NK-92 (cell line): ENCODE results near the gene GPR153.
"Not testable (repeated sequence)": the region's sequence is repeated elsewhere in the genome, so short reads cannot be mapped to it uniquely, and the experiment has no call there.

Experiments
- DNase-seq: peaks from one replicate; lab custom pipeline; 2025; ENCODE audit not compliant: unreplicated experiment; lab: John Stamatoyannopoulos, UW

Gene GPR153

DNA sequence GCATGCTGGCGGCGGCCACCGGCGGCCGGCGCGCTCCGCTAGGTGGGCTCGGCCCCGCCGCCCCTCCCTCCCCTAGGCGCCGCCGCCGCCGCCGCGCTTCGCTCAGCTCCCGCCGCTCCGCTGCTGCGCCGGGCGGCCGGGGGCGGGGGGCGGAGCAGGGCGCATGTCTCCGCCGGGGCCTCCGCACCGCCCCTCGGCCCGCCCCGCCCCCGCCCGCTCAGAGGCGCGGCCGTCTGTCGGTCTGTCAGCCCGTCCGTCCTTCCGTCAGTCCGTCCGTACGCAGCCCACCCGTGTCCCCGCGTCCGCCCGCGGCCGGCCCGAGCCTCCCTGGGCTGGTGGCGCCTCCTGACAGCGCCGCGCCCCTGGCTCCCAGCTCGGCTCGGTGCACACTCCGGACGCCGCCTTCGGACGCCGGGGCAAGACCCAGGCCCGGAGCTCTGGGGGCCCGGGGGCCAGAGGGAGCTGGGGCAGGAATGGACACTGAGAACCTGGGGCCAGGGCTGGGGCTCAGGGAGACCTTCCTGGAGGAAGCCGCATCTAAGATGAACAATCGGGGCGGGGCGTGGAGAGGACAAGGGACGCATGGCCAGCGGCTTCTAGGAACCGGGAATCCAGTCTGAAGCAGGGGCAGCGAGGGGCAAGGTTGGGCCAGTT lies at the start of gene GPR153:
Gene GPR153, minus strand, starts transcription at position 138 of the 654 bp plus-strand sequence. CDS start 6,193 bp downstream, outside the sequence.
- no peak for DNase-seq

- no peak for DNase-seq
Measured at GRCh38 chr1:6310116-6310848, 49.4 kb upstream of the GPR153 start.

DNA sequence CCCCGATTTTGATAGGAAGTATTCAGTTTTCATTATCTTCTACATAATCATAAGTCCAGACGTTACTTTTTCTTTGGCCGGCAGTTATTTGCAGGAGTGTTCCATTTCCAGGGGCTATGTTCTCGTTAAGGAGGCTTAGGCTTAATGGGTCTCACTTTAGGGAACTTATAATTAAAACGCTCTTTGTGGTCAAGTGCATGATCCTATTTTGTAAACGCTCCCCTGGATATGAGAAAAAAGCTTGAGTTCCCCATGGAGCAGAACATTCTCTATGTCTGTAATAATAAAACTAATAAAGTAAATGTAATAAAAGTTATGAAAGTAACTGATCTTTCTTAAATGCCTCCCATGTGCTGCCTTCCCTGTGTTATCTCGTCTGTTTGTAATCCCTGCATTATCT lies 48.7 kb upstream of the GPR153 start:
- DNase-seq, result no peak

DNA sequence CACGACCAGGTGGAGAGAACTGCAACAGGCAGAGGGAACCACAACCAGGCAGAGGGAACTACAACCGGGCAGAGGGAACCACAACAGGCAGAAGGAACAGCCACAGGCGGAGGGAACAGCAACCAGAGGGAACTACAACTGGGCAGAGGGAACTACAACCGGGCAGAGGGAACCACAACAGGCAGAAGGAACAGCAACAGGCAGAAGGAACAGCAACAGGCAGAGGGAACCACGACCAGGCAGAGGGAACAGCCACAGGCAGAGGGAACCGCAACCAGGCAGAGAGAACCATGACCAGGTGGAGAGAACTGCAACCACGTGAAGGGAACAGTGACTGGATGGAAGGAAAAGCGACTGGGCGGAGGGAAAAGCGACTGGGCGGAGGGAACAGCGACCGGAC lies 47.6 kb upstream of the GPR153 start:
- DNase-seq, result no peak

DNA sequence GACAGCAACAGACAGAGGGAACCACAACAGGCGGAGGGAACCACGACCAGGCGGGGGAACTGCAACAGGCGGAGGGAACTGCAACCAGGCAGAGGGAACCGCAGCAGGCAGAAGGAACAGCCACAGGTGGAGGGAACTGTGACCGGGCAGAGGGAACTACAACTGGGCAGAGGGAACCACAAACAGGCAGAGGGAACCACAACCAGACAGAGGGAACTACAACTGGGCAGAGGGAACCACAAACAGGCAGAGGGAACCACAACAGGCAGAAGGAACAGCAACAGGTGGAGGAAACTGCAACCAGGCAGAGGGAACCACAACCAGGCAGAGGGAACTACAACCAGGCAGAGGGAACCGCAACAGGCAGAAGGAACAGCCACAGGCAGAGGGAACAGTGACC lies 46.8 kb upstream of the GPR153 start:
- DNase-seq, result not testable (repeated sequence)

- no peak for DNase-seq
Measured at GRCh38 chr1:6307099-6307498, 46.2 kb upstream of the GPR153 start.

DNA sequence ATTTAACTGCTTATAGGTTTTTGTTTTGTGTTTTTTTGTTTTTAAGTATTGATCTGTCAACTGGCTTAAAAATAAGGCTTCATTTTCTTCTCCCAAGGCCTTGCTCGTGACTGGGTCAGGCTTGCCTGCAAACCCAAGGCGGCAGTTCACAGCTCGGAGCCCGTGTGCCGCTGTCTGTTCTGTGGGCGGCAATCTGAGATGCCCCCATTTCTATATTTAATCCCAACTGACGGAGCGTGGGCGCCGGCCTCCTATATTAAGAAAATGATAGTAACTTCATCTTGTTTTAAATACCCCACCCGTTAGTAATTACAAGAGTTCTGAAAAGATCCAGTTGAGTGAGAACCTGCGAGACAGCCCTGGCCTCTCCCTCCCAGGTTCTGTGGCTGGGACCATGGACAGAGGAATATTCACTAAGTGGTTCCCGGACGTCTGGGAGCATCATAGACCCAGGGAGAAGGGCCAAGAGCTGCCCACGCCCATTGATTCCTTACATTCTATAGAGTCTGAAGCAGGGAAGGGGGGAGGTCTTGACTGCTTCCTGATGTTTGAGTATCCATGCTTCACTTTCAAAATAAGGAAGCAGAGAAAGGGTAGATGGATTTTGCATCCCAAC lies 42.6 kb upstream of the GPR153 start:
- DNase-seq, result no peak

GRCh38 chr1:6302568-6302967 lies 41.7 kb upstream of the GPR153 start:
- DNase-seq, result no peak

GRCh38 chr1:6301526-6301925 lies 40.6 kb upstream of the GPR153 start:
- no peak for DNase-seq

GRCh38 chr1:6300342-6301048 lies 39.6 kb upstream of the GPR153 start:
- DNase-seq, result no peak

DNA sequence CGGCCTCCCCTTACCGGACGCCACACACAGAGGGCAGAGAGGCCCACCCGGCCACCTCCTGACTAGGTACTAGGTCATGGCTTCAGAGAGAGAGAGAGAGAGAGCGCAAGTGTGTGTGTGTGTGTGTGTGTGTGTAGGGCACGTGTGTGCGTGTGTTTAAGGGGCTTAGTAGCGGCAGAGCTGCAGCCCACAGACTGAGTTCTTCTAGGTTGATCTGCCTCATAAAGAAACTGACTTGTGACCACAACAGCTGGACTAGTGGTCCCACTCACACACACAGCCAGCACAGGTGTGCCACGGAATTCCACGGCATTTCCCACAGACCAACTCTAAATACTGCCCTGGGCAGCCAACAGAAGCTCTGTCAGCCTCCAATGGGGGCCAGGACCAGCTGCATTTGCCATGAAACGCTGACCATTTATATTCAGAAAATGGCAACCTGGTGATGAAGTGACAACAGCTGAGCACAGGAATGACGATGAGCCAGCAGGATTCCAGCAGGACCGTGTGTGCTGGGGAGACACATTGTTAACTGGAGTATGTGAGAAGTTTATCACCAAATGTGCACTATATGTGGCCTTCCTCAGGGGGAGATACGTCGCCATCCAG lies 38.8 kb upstream of the GPR153 start:
- no peak for DNase-seq

GRCh38 chr1:6298940-6299465 lies 38.1 kb upstream of the GPR153 start:
- DNase-seq, result no peak

- DNase-seq, result no peak
Measured at GRCh38 chr1:6298530-6298929, 37.6 kb upstream of the GPR153 start.

DNA sequence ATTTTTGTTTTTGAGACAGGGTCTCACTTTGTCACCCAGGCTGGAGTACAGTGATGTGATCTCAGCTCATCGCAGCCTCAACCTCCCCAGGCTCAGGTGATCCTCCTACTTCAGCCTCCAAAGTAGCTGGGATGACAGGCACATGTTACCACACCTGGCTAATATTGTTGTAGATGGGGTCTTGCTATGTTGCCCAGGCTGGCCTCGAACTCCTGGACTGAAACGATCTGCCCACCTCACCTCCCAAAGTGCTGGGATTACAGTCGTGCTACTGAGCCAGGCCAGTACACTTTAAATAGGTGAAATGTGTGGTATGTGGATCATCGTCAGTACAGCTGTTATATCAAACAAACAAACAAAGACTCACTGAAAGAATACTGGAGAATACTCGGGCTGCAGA lies 35.0 kb upstream of the GPR153 start:
- DNase-seq, result no peak

DNA sequence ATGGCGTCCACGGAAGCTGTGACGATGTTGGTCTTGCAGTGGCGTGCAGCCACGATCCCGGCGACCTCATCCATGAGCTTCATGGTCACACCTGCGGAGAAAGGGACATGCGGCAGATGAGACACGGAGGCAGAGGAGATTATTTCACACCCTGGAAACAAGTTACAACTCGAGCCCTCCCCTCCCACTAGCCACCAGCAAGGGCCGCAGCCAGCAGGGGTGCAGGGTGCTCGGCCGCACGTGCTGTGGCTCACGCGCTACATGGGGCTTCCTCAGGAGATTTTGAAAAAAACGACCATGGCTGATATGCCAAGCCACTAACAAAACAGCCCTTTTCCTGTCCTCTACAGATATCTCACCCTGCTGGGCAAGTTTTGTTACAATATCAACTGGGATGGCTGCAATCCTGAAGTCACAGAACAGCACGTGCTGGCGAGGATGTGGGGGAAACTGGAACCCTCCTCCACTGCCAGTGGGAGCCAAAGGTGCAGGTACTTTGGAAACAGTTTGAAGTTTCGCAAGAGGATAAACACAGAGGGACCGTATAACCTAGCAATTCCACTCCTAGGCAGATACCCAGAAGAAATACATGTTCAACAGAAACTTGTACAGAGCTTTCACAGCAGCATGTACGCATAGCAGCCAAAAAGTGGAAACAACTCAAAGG lies 34.1 kb upstream of the GPR153 start:
- no peak for DNase-seq

DNA sequence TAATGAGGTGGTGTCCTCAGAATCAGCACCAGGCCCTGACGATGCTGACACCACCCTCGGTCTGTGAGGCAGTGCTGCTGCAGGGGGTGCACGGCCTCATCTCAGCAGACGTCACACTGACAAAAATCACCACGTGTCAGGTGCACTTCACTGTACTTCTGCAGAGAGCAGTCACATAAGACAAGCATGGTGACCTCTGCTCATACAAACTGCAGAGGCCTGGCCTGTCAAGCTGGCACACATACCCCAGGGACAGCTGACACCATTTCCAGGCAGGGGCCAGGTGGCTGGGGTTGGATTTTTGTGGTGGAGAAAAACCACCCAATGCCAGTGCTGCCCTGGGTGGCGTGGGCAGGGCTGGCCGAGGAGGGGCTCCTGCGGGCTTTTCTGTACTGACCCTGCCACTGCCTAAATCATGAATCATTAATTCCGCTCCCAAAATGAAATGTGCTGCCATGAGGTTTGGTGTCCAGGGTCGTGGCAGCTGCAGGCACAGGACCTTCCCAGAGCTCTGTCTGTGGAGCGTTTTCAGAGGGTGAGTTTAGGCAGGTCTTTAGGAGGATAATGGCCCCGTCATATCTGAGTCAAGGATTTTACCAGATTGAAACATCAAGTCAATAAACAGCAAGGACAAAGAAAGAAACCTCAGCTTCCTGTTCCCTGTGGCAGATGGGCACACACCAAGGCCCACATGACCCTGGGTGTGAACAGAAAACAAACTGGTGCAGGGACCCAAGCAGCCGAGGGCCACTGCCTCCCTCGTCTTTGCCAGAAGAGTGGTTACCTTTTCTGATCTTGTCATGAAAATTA lies 33.4 kb upstream of the GPR153 start:
- DNase-seq, result no peak

DNA sequence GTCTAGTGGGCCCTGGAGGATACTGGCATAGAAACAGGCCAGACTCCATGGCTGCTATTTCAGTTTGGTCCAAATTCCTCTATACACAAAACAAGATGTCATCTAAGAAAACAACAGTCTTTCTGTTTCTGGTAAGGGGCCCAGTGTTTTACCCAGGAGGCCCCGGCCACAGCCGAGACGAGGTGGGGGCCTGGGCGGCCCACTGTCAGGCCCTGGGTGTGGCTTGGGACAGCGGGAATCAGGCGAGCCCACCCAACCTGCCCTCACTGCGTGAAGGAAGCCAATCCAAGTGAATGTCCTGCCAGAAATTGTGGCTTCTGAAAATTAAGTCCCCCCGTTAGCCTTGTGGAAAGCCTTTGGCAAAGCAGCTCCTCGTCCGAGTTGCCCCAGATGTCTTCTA lies 31.2 kb upstream of the GPR153 start:
- no peak for DNase-seq

GRCh38 chr1:6288665-6289064 lies 27.8 kb upstream of the GPR153 start:
- no peak for DNase-seq

DNA sequence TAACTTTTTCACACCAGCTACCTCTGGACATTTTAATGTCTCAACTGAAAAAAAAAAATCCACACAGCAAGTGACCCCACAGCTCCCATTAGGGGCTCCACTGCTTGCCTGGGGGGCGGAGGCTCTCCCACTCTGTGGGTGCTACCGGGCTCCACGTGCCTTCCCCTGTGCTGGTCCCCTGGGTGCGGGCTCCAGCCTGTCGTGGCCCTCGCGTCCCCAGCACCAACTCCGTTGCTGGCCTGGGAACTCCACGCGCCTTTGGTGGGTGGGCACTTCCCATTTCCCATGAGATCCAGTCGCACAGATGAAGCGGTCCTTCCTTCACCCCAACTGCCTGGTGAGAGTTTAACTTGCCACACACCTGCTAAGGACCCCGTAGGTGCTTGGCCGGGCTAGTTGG lies 27.1 kb upstream of the GPR153 start:
- no peak for DNase-seq

GRCh38 chr1:6287431-6287886 lies 26.6 kb upstream of the GPR153 start:
- DNase-seq, result no peak
